HG02610 (cell line): ENCODE measurements around the gene GOLGA6L10.
"Not testable (repeated sequence)": the region's sequence is repeated elsewhere in the genome, so short reads cannot be mapped to it uniquely, and the experiment has no call there.

Experiments
- ATAC-seq: cut with Tn5 transposase; IDR thresholded peaks from one replicate; pipeline ENCODE4 v1.9.1; 2021; ENCODE audit warnings: mild to moderate bottlenecking, moderate library complexity; ENCODE audit not compliant: unreplicated experiment

The GOLGA6L10 gene

GRCh38 chr15:82319522-82320278 lies 29.6 kb downstream of the GOLGA6L10 start:
- not testable (repeated sequence) for ATAC-seq

GRCh38 chr15:82318281-82318680 lies 31.0 kb downstream of the GOLGA6L10 start:
- ATAC-seq, result not testable (repeated sequence)

- not testable (repeated sequence) for ATAC-seq
Observed at GRCh38 chr15:82317516-82317915, 31.8 kb downstream of the GOLGA6L10 start.

DNA sequence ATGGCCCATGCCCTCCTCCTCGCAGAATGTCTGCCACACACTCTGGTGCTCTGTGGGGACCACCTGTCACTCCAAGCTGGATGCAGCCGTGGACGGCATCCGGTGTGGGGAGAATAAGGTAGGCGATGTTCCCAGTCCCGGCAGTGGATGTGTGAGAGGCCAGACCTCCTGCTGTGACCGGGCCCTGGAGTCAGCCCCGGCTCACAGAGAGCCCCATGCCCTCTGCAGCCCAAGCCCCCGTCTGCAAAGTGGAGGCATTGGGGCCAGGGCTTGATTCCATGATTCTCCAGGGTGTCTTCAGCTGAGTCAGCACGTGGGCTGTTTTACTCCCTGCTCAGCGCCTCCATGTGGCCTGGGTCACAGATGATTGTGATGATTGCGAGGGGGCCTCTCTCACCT lies 32.2 kb downstream of the GOLGA6L10 start:
- ATAC-seq, result no peak

- ATAC-seq, result not testable (repeated sequence)
Observed at GRCh38 chr15:82316247-82317090, 32.8 kb downstream of the GOLGA6L10 start.

DNA sequence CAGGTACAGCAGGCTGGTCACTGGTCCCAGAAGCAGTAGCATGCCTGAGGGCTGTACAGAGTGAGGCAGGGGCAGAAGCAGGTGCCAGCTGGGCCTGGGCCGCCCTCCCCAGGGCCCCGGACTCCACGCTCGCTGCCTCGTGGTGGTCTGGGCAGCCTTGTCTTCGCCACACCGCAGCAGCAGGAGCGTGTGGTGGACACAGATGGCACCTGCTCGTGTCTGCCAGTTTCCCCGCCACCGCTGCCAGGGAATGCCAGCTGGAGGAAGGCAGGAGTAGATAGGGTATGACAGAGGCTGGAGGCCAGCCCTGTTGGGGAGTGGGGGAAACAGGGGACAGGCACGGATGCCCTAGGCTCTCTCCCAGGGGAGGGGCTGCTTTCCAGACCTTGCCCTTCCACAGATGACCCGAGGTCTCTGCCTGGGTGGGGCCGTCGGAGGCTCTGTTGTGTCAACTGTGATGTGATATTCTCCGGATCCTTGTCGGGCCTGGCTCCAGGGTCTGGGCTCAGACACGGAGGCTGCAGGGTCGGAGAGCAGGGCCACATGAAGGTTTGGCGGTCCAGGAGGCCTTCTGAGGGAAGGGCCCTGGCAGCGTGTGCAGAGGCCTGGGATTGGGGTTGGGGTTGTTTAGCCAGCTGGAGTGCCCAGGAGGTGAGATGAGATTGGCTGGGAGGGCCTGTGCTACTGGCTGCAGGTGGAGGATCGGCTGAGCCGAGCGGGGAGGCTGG lies 33.6 kb downstream of the GOLGA6L10 start:
- ATAC-seq, result no peak

GRCh38 chr15:82314769-82315518 lies 34.3 kb downstream of the GOLGA6L10 start:
- no peak for ATAC-seq

DNA sequence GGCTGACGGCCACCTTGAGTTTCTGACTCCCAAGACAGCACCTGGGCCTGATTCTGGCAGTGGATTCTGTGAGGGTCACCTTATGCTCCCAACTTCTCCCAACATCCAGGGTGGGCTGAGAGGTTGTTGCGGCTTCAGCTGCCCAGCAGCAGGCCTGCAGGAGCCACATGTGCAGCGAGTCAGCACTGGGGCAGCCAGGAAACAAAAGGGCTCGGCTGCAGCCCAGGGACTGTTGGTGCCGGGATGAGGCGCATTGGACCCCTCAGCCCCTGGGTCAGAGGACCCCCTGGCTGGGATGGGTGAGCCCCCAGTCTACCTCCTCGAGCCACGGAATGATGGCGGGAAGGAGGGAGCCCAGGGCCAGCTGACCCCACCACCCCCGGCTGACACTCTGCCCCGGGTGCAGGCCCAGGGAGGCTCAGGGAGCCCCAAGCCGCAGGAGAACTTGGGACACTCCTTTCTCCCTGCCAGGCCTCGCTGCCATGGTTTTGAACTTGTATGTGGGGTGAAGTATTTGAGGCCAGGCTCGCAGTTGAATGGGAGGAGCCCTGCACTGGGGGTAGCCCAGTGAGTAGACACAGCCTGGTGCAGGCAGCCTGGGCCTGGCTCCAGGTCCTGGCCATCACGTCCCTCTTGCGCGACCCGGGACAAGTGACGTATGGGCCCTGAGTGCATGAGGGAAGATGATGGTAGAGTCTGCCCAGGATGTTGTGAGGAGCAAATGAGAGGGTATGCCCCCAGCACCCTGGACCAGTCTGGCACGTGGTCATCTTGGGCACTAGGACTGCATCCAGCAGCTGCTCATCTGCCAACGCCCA lies 35.1 kb downstream of the GOLGA6L10 start:
- ATAC-seq, result not testable (repeated sequence)

GRCh38 chr15:82313446-82313845 lies 35.8 kb downstream of the GOLGA6L10 start:
- no peak for ATAC-seq

DNA sequence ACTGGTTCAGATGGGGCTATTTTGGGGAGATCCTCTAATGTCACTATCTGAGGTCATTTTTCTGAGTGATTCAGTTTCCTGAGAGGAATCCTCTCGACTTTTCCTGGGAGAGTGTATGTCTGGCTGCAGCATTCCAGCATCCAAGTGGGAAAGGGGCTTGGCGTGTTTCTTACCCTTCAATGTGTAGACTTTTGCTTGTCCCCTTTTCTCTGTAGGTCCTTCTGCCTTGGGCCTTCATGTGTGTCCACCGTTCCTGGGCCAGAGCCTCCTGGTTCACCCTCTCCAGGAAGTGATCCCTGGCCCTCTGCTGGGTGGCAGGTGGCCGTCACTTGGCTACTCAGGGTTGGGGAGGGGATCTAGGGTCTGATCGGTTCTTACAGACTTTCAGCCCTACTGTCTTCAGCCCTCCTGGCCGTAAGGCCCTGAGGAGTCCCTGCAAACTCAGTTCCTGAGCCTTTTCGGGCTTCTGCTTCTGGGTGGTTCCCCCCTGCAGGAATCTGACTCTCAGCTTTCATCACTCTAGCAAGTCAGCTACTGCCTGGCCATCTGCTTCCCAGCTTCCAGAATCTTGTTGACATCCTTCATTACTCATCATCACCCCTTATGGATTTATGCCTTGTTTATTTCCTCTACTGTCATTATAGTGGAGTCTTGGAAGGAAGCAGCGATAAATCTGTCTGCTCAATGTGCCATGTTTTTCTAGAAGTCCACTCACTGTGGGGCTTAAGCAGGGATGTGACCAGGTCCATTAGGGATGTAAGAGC lies 36.5 kb downstream of the GOLGA6L10 start:
- ATAC-seq, result no peak

- not testable (repeated sequence) for ATAC-seq
Observed at GRCh38 chr15:82311321-82311720, 38.0 kb downstream of the GOLGA6L10 start.

DNA sequence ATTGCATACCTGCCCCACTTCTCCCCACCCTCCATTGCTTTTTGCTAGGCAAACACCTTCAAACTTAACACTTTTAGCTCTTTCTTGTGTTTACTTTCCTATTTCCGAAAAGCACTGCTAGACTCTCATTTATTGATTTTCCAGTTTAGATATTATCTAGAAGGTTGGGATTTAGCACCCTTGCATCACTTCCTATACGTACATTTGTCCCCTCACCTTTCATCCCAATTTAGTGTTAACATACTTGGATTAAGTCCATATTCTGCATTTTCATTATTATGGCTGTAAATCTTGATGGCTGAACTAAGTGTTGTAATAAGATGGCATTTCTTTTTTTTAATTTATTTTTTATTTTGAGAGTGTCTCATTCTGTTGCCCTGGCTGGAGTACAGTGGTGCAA lies 39.5 kb downstream of the GOLGA6L10 start:
- ATAC-seq, result no peak

- no peak for ATAC-seq
Observed at GRCh38 chr15:82307714-82308081, 41.6 kb downstream of the GOLGA6L10 start.

- ATAC-seq, result no peak
Observed at GRCh38 chr15:82306791-82307713, 42.2 kb downstream of the GOLGA6L10 start.

DNA sequence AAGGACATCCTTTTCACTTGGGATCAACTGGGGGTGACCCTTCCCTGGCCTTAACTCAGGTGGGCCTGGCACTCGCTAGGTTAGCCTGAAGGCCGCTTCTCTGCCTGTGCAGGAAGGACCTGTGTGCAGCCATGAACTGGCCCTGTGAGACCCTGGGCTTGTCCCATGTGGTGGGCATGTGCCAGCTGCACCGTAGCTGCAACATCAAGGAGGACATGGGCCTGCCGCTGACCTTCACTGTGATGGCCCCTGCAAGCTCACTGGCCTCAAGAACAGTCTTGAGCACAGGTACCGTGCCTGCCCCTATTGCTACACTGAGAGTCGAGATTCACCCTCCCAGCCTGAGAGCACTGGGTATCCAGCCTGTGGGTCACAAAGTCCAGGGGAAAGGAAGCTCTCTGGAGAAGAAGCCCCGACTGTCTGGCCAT lies 43.6 kb downstream of the GOLGA6L10 start:
- ATAC-seq, result no peak

GRCh38 chr15:82304778-82305090 lies 44.5 kb downstream of the GOLGA6L10 start:
- ATAC-seq, result no peak

DNA sequence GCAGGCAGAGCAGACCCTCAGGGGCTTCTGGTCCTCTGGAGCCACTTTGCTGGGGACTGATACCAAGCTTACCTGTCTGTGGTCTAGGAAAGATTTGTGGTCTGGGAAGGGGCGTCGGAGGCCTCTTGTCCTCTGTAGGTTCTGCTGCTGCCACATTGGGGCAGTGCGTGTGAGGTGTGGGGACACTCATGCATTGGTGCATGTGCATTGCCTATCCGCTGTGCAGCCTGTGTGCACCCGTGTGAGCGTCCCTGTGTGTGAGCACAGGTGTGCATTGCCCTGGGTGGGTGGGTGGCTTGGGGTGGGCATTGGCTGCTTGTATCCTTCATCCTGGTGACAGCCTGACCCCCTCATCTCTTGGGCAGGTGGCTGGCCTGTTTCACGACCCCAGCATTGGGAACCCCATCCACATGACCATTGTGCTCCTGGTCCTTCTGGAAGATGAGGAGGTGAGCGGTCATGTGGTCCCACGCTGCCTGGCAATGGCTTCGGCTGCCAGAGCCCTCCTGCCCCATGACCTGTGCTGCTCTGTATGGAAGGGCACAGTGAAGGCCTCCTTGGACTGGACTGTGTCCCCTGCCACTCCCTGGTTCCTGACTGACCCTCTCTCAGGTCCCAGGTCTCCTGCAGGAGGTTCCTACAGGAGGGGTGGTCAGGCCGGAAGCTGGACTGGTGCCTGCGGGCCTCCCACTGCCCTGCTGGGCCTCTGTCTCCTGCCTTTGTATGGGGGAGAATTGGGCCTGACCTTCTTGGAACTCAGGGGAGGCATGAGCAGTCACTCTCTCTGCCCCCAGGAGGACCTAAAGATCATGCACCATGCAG lies 45.1 kb downstream of the GOLGA6L10 start:
- no peak for ATAC-seq
